Mesothelial cell of epicardium (in vitro differentiated cells): ENCODE data around the gene SUSD4. TPM values are rescaled to one million over a fixed set of nuclear protein-coding genes. Genes with fewer than 3 reads are reported as not detected.
A peak's percentile ranks its signal among the peaks of the same experiment; 100 is the strongest.

ENCODE experiments used
- DNase-seq, 2 experiments: peaks; one replicate each; pipeline ENCODE4 v3.0.0; 2021; ENCODE audit warnings: low spot score in 2 of 2; ENCODE audit not compliant: unreplicated experiment in 2 of 2
- H3K27ac Mint-ChIP-seq: 2 replicates; pipeline ENCODE4 v1.8.0; 2021; ENCODE audit warnings: mixed read lengths
- H3K27me3 Mint-ChIP-seq: 2 replicates; pipeline ENCODE4 v1.8.0; 2021; ENCODE audit warnings: low read depth, mixed read lengths
- H3K36me3 Mint-ChIP-seq: 2 replicates; pipeline ENCODE4 v1.8.0; 2021; ENCODE audit warnings: mixed read lengths
- H3K4me1 Mint-ChIP-seq: 2 replicates; pipeline ENCODE4 v1.8.0; 2021; ENCODE audit warnings: mixed read lengths
- H3K4me3 Mint-ChIP-seq: 2 replicates; pipeline ENCODE4 v1.8.0; 2021; ENCODE audit warnings: mild to moderate bottlenecking, moderate library complexity, mixed read lengths
- H3K9me3 Mint-ChIP-seq: 2 replicates; pipeline ENCODE4 v1.8.0; 2021; ENCODE audit warnings: mixed read lengths
- CTCF ChIP-seq: fragments of 200-600 bp; sonication (generic); IDR thresholded peaks from one replicate; pipeline ENCODE4 v1.5.0; 2021; ENCODE audit warnings: antibody characterized with exemption; ENCODE audit not compliant: unreplicated experiment
- total RNA-seq: library from RNA; stranded (reverse); gene quantifications from 3 replicates; pipeline ENCODE4 v1.2.1, GENCODE V29; 2021

SUSD4 gene
- total RNA-seq, 1 donor from 2014 or later, result 0.40 TPM

- no peaks in the 10 kb centered on the region for H3K36me3 Mint-ChIP-seq
- H3K4me1 Mint-ChIP-seq, result no peaks in the 10 kb centered on the region
- TF ChIP-seq CTCF, result no peak
- H3K27me3 Mint-ChIP-seq, result peaks cover 57% of the 10 kb centered on the region
- no peak overlapping the region for H3K4me3 Mint-ChIP-seq
- no peak for DNase-seq
- no peak overlapping the region for H3K27ac Mint-ChIP-seq
- peaks cover under 1% of the 10 kb centered on the region for H3K9me3 Mint-ChIP-seq
Observed at GRCh38 chr1:223245411-223245810, 118.6 kb downstream of the SUSD4 start.

GRCh38 chr1:223244366-223245103, 119.4 kb downstream of the SUSD4 start:
- H3K4me1 Mint-ChIP-seq, result no peaks in the 10 kb centered on the region
- DNase-seq, result no peak
- no peak overlapping the region for H3K27ac Mint-ChIP-seq

GRCh38 chr1:223243441-223244050, 120.4 kb downstream of the SUSD4 start:
- Mint-ChIP-seq H3K27ac (no peak overlapping the region), H3K27me3 (peaks cover 52% of the 10 kb centered on the region), H3K36me3 (no peaks in the 10 kb centered on the region), H3K9me3 (peaks cover 14% of the 10 kb centered on the region), H3K4me1 (no peaks in the 10 kb centered on the region), H3K4me3 (no peak overlapping the region)
- no peak for DNase-seq
- no peak for TF ChIP-seq CTCF

More at GRCh38 chr1:223244366-223245103, 119.4 kb downstream of the SUSD4 start:
- no peak for TF ChIP-seq CTCF
- H3K4me3 Mint-ChIP-seq, result no peak overlapping the region
- peaks cover 7% of the 10 kb centered on the region for H3K9me3 Mint-ChIP-seq
- H3K36me3 Mint-ChIP-seq, result no peaks in the 10 kb centered on the region
- H3K27me3 Mint-ChIP-seq, result peaks cover 57% of the 10 kb centered on the region

GRCh38 chr1:223242971-223243370, 121.0 kb downstream of the SUSD4 start:
- TF ChIP-seq CTCF, result no peak
- H3K4me3 Mint-ChIP-seq, result no peak overlapping the region
- no peaks in the 10 kb centered on the region for H3K4me1 Mint-ChIP-seq
- no peaks in the 10 kb centered on the region for H3K36me3 Mint-ChIP-seq
- H3K27me3 Mint-ChIP-seq, result peaks cover 49% of the 10 kb centered on the region
- H3K9me3 Mint-ChIP-seq, result peaks cover 19% of the 10 kb centered on the region
- no peak overlapping the region for H3K27ac Mint-ChIP-seq
- no peak for DNase-seq

- no peak overlapping the region for H3K4me3 Mint-ChIP-seq
- TF ChIP-seq CTCF, result no peak
- DNase-seq, result peak in 1 of 2 experiments; percentile 33
- peaks cover 25% of the 10 kb centered on the region for H3K9me3 Mint-ChIP-seq
- no peaks in the 10 kb centered on the region for H3K36me3 Mint-ChIP-seq
- no peak overlapping the region for H3K27ac Mint-ChIP-seq
- H3K4me1 Mint-ChIP-seq, result no peaks in the 10 kb centered on the region
- H3K27me3 Mint-ChIP-seq, result peaks cover 46% of the 10 kb centered on the region
Observed at GRCh38 chr1:223242382-223242955, 121.5 kb downstream of the SUSD4 start.
